HG03196 (cell line): ENCODE data around the gene ACOX1.

Experiments
- ATAC-seq: cut with Tn5 transposase; IDR thresholded peaks from one replicate; pipeline ENCODE4 v1.9.1; 2021; ENCODE audit not compliant: unreplicated experiment

Gene ACOX1

DNA sequence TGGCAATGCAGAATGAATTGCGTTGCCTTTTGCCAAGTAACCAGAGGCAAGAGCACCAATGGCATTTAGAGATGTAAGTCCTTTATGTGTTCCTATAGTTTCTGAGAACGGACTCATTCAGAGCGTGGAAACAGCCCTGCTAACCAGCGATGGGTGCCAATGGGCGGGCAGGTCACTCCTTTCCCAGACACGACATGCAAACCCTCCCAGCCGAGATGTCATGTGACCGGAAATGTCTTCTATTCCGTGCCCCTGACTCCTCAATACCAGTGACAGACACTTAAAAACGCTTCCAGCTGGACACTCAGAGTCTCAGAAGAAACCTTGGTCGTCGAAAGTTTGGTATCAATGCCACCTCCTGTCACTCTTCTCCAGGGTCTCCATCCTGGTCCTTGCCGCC, 41.3 kb downstream of the ACOX1 start:
- ATAC-seq: no peak

- no peak for ATAC-seq
Observed at GRCh38 chr17:75933808-75934207, 45.2 kb downstream of the ACOX1 start.

DNA sequence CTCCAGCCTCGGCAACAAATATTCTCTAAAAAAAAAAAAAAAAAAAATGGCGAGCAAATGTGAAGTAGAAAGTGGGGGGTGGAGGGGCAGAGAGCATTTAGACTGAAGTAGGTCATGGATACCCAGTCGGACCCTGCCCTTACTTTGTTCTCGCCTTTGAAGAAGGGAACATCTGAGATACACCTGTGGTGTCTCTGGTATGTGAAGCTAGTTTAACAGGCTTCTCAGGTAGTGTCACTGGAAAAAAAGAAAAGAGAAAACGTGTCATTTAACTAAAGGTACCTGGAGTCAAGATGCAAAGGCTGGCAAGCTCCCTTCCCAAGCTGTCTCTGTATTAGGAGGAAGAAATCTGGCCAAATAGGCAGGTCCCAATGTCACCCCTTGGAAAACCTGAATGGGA, 46.1 kb downstream of the ACOX1 start:
- ATAC-seq: no peak

DNA sequence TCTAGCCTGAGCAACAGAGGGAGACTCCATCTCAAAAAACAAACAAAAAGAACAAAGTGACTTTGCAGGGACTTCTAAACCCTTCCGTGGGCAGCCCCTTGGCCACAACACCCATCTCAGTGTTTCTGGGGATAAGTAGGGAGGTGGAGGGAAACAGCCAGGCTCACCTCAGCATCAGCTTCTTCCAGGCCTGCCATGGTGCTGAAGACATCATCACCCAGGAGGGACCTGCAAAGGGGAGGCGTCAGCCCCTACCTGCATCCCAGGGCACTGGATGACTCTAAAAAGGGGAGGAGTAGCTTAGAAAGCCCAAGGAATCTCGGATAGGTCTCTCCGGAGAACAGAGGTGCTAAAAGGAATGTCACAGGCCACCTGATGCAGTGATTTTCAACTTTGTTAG, 47.9 kb downstream of the ACOX1 start:
- no peak for ATAC-seq

- ATAC-seq: no peak
Observed at GRCh38 chr17:75927286-75927922, 51.6 kb downstream of the ACOX1 start.

DNA sequence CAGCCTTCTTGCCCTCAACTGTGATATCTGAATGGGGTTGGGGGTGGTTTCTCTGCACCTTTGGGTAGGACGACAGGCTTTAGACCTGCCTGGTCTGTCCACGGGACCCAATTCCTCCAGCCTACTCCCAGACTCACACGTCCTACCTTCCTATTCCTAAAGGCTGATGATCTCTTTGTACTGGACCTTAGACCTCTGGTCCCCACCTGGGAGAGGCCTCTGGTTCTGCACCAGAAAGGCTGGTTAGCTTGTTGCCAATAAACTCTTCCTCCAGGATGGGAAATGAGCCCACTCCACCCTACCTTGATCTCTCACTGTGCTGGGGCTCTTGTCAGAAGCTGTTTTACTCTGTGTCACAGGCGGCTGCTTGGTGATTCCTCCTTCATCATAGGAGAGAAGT, 52.5 kb downstream of the ACOX1 start:
- ATAC-seq: no peak

- no peak for ATAC-seq
Observed at GRCh38 chr17:75925912-75926311, 53.1 kb downstream of the ACOX1 start.

GRCh38 chr17:75925103-75925502, 53.9 kb downstream of the ACOX1 start:
- no peak for ATAC-seq

- no peak for ATAC-seq
Observed at GRCh38 chr17:75922963-75923874, 55.7 kb downstream of the ACOX1 start.

DNA sequence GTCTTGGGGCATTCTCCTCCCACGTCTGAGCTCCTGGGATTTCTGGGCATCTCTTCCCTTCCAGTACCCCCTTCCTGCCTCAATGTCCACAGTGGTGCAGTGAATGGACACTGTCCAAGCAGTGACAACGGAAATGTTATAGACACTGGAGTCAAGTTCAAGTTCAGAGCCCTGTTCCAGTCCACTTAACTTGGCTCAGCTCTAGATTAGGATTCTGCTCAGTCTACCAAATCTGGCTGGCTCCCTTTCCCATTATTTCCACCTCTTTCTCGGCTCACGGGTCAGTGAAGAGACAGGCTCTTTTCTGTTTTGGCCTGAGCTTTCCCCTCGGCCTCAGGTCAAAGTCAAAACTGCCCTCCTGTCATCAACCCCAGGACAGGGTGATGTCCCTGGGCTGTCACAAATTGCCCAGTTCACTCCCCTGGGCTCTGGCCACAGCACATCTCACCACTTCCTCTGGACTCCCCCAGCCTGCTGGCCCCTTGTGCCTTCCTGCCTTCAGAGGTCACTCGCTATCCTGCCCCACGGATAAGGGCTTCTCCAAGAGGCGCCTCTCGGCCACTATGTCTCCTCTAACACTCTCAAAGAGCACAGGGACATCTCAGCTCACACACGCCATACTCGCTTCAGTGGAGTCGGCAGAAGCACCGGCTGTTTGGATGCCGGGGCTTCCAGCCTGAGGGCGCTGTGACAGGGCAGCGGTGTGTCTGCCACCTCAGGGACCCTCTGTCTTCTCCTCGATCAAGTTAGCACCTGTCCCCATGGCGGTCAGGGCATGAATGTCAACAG, 56.6 kb downstream of the ACOX1 start:
- ATAC-seq: no peak

GRCh38 chr17:75921596-75921995, 57.4 kb downstream of the ACOX1 start:
- no peak for ATAC-seq

- ATAC-seq: no peak
Observed at GRCh38 chr17:75920045-75920560, 58.9 kb downstream of the ACOX1 start.

DNA sequence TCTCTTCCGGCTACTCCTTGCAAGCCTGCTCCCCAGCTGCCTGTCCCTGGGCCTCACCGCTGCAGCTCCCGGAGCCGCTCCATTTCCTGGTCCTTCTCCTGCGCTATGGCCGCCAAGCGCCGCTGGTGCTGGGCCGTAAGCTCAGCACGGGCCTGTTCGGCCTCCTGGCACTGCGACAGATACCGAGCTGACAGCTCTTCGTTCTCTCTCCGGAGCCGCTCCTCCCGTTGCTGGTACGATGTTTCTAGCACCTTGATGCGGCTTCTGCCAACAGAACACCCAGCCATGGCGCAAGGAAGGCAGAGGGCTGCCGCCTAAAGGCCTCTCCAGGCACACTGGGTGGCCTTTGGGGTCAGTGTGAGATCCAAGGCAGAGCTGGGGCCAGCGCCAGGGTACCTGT, 59.4 kb downstream of the ACOX1 start:
- ATAC-seq: no peak

GRCh38 chr17:75917917-75918445, 61.0 kb downstream of the ACOX1 start:
- ATAC-seq: no peak

DNA sequence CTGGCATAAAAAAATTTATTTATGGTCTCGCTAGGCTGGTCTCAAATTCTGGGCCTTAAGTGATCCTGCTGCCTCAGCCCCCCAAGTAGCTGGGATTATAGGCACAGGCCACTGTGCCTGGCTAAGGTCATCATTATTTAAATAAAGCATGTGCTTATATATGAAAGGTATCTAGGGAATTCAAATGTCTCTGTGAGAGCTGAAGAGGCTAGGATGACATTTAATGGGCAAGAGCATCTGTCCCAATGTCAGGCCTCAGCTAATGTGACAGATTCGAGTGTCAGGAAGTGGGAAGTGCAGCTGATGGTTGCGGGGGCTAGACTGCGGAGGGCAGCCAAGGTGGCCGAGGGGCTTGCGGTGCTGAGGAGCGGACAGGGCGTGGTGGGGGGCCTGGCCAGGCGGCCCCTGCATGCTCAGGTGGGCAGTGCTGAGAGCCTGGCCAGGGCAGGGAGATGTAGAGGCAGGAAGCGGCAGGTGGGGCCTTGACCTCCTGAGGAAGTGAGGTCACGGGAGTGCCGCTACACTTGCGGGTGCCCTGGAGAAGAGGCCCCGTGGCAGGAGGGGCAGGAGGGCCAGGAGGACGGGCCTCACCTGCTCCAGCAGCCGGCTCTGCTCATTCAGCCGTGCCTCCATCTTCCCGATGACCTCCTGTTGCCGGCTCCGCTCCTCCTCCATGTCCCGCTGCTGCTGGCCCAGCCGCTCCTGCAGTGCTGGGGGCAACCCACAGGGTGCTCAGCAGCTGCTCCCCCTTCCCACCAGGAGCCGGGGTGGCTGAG, 61.6 kb downstream of the ACOX1 start:
- no peak for ATAC-seq

- no peak for ATAC-seq
Observed at GRCh38 chr17:75915268-75915667, 63.7 kb downstream of the ACOX1 start.

DNA sequence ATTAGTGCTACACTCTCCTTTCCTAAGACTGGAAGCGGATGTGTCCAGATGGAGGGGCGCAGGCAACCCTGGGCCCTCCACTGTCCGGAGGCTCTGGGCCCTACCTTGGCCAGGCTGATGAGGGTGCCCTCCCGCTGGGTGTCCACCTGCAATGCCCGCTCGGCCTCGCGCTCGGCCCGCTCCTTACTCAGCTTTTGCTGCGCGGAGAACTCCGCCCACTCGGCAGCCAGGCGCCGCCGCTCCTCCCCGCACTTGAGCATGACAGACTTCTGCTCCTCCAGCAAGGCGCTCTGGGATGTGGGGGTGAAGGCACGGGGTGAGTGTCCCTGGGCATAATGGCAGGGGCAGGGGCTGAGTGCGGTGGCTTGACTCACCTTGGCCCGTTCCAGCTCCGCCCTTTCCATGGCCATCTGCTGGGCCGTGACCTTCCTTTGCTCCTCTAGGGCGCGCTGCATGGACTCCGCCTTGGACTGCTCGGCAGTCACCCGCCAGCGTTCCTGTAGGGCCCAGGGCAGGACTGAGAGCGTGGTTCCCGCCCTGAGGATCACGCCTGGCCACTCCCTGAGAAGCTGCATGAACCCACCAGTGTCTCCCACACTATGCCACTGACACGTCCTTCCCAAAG, 64.2 kb downstream of the ACOX1 start:
- ATAC-seq: no peak

DNA sequence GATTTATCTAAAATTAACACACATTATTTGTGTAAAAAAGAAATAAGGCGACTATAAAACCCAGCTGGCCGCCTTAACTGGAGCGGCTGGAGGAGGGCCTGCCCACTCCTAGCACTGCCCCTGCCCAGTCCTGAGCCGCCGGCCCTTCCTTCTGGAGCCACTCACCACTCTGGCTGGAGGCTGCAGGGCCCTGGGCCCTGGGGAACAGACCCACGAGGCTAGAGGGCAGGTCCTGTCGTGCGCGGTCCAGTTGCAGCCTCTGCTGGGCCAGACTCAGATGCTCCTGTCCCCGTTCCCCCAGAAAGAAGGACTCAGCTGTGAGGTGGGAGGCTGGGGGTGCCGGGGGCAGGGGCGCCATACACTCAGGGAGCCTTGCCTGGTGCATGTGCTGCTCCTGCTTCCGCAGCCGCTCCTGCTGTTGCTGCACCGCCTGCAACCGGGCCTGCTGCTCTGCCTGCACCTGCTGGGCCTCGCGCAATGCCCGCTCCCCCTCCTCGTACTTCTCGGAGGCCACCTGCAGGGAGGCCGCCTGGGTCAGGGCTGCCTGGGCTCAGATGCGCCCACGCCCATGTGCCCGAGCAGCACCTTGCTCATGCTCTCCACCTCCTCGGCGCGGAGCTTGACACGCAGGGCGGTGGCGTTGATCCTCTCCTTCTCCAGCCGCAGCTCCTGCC, 65.3 kb downstream of the ACOX1 start:
- ATAC-seq: no peak

DNA sequence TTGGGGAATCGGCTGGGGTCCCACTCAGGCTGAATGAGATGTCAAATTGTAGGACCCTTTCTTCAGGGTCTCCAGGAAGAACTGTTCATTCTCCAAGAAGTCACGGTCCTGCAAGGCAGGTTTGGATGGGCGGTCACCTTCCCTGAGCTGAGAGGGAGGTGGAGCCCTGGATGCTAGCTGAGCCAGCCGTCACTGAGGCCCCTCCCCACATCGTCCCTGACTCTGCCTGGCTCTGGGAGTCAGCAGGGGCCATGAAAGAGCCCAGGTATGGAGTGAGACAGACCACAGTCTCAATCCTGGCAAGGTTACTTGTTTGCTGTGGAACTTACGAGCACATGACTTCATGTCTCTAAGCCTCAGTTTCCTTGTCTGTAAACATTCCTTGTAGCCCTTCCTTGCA, 68.3 kb downstream of the ACOX1 start:
- ATAC-seq: no peak
